ENCODE results near the gene COL9A2. TPM values are rescaled to one million over a fixed set of nuclear protein-coding genes. Genes with fewer than 3 reads are reported as not detected.

The COL9A2 gene
- total RNA-seq: 0.38 and 1.4 TPM in 2 replicates

DNA sequence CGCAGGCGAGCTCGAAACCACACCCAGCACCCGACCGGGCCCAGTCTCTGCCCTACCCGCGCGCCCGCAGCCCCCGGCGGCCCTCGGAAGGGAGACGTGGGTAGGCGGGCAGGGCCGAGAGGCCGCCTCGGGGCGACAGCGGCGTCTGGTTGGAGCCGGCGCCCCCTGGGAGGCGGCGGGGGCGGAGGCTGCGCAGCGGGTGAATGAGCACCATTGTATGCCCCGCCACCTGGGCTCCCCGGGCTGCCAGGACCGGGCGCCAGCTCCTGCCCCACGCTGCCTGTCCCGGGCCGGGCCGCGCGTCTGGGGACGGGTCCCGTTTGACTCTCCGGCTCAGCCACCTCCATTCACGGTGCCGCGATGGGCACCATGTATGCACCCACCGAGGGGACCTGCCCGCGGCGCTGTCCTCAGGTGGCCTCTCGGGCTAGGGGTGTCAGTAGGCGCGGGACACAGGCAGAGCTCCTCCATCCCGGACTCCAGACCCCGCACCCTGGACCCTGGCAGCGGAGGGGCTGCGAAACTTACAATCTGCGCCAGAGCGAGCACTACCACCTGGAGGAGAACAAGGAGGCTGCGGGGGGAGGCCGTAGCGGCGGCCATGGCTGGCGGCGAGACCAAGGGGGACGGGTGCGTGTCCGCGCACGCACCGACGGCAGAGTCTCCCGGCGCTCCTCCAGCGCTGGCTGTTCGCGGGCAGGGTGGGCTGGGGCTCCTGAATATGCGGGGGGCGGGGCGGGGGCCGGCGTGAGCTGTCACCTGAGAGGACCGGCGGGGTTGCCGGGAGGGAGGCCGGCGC is at the start of gene COL9A2:
Gene COL9A2, minus strand, starts transcription at position 692 of the 799 bp plus-strand sequence. Its CDS starts 89 bp downstream, at position 603.

DNA sequence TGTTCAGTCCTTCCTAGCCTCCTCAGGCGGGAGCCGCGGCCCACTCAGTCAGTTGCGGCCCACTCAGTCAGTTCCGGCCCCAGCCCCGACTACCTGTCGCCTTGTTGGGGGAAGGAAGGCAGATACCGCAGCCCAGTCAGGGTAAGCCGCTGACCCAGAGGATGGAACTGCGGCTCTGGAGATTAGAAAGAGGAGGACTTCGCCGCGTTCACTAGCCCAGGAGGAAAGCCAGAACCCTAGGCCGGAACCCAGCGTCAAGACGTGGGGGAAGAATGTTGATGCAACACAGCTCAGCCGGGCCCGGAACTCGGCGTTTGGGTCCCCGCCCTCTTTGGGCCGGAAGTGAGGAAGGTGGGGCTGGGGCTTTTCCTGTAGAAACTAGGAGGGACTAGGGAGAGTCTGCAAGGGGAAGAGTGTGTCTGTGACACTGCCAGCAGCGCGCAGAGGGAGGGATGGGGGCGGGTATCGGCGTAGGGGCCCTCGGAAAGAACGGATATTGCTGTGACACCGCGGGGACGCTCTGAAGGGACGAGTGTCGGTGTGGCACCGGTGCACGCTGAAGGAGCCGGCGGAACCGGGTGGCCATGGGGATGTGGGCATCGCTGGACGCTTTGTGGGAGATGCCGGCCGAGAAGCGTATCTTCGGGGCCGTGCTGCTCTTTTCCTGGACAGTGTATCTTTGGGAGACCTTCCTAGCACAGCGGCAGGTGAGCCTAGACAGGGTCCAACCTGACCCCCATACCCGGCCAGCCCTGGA is 59.2 kb downstream of the COL9A2 start, which contains the start of gene ZMPSTE24:
Gene ZMPSTE24, plus strand, starts transcription at position 549 of the 757 bp plus-strand sequence. Its CDS starts 36 bp downstream, at position 585.

Other genes starting within 250 kb of the COL9A2 start
- gene PPT1, start 220.0 kb downstream of the COL9A2 start, total RNA-seq: 38.6 and 59.4 TPM in 2 replicates
- 24.9 and 40.0 TPM in 2 replicates for gene RLF, start 155.9 kb downstream of the COL9A2 start, total RNA-seq
- gene TMCO2, start 69.3 kb downstream of the COL9A2 start, total RNA-seq: not detected in 2 replicates
- gene ZMPSTE24, start 59.0 kb downstream of the COL9A2 start, total RNA-seq: 68.8 and 129 TPM in 2 replicates
- gene SMAP2, start 56.4 kb upstream of the COL9A2 start, total RNA-seq: 10.4 and 27.2 TPM in 2 replicates
- gene ZFP69B, start 133.2 kb upstream of the COL9A2 start, total RNA-seq: 2.8 and 4.2 TPM in 2 replicates
- 2.8 and 3.3 TPM in 2 replicates for gene ZFP69, start 160.0 kb upstream of the COL9A2 start, total RNA-seq
- 7.0 and 21.1 TPM in 2 replicates for gene EXO5, start 191.5 kb upstream of the COL9A2 start, total RNA-seq
- gene ZNF684, start 214.4 kb upstream of the COL9A2 start, total RNA-seq: 3.8 and 3.9 TPM in 2 replicates

Data from regular cardiac myocyte (primary cell).